GM12864 (cell line): ENCODE data around the gene PML.
"Not testable (repeated sequence)": the region's sequence is repeated elsewhere in the genome, so short reads cannot be mapped to it uniquely, and the experiment has no call there.

ENCODE experiments used
- DNase-seq: peaks from one replicate; pipeline ENCODE4 v3.0.0-alpha.2; 2011; ENCODE audit warnings: low read depth
- H3K4me3 ChIP-seq: 2 replicates; pipeline ENCODE4 v1.5.1; 2011; ENCODE audit warnings: mild to moderate bottlenecking, low read depth, low read length, control low read depth
- CTCF ChIP-seq: IDR thresholded peaks from 2 replicates; pipeline ENCODE4 v1.5.1; 2011; ENCODE audit warnings: low read depth, mild to moderate bottlenecking, moderate library complexity, low read length, control low read depth, inconsistent platforms; ENCODE audit errors: missing control alignments

Gene PML

GRCh38 chr15:73965758-73966113, 28.8 kb upstream of the PML start:
- H3K4me3 ChIP-seq = no peak overlapping the region; the same call in 1 of the 2 replicates
- peak; percentile 54 for DNase-seq
- no peak for TF ChIP-seq CTCF

- no peak for DNase-seq
- no peak for TF ChIP-seq CTCF
- no peak overlapping the region for H3K4me3 ChIP-seq
These were observed 26.1 kb upstream of the PML start for GRCh38 chr15:73968461-73968860.

GRCh38 chr15:73969151-73969759, 25.3 kb upstream of the PML start:
- no peak for TF ChIP-seq CTCF
- H3K4me3 ChIP-seq = no peak overlapping the region
- DNase-seq = no peak

GRCh38 chr15:73972984-73973682, 21.4 kb upstream of the PML start:
- no peak for DNase-seq
- no peak overlapping the region for H3K4me3 ChIP-seq
- TF ChIP-seq CTCF = peak; percentile 89

- not testable (repeated sequence) for DNase-seq, H3K4me3 ChIP-seq
These were observed 20.8 kb upstream of the PML start for GRCh38 chr15:73973683-73974200.

GRCh38 chr15:73975440-73976125, 18.9 kb upstream of the PML start:
- DNase-seq = not testable (repeated sequence)

GRCh38 chr15:73978896-73979295, 15.6 kb upstream of the PML start:
- H3K4me3 ChIP-seq = no peak overlapping the region
- TF ChIP-seq CTCF = no peak
- no peak for DNase-seq

More at GRCh38 chr15:73975440-73976125, 18.9 kb upstream of the PML start:
- not testable (repeated sequence) for H3K4me3 ChIP-seq

- no peak for DNase-seq
- no peak for TF ChIP-seq CTCF
- H3K4me3 ChIP-seq = no peak overlapping the region
These were observed 14.9 kb upstream of the PML start for GRCh38 chr15:73979636-73980035.
